K562 (cell line): ENCODE measurements around the gene SLC20A1. TPM values are rescaled to one million over a fixed set of nuclear protein-coding genes. Genes with fewer than 3 reads are reported as not detected.

Experiments used
- CEBPG ChIP-seq, 3 experiments: fragments of 200-800 bp in 1 of 3; sonication (Bioruptor generic) in 1 of 3; sonication (generic) in 1 of 3; formaldehyde crosslinking in 1 of 3; IDR thresholded peaks in 2 of 3; conservative IDR thresholded peaks in 1 of 3; 2 replicates each; pipeline versions ENCODE4 v1.6.1 to v1.8.0; 2016 to 2022; ENCODE audit warnings: missing compliant biosample characterization in 2 of 3, missing genetic modification characterization in 2 of 3, mild to moderate bottlenecking in 1 of 3, missing genetic modification reagents in 1 of 3
- CHD4 ChIP-seq: fragments of 200-600 bp; sonication (generic); IDR thresholded peaks from 3 replicates; pipeline ENCODE4 v1.6.1; 2012; ENCODE audit warnings: low read depth, mild to moderate bottlenecking, mixed read lengths, low read length, inconsistent platforms; ENCODE audit not compliant: insufficient read depth, insufficient replicate concordance, poor library complexity, severe bottlenecking
- ETV1 ChIP-seq: fragments of 450-650 bp; conservative IDR thresholded peaks from 2 replicates; pipeline ENCODE4 v1.6.1; 2016; ENCODE audit warnings: missing genetic modification characterization, control low read depth, low read depth, missing compliant biosample characterization
- FOXA3 ChIP-seq, 2 experiments: fragments of 450-650 bp in 1 of 2; sonication (generic) in 1 of 2; formaldehyde crosslinking; IDR thresholded peaks in 1 of 2; conservative IDR thresholded peaks in 1 of 2; 2 replicates each; pipeline versions ENCODE4 v1.4.0 to v1.8.0; 2020 to 2022; ENCODE audit warnings: mild to moderate bottlenecking in 2 of 2, missing genetic modification reagents in 1 of 2
- FOXK1 ChIP-seq: sonication (generic); formaldehyde crosslinking; IDR thresholded peaks from 2 replicates; pipeline ENCODE4 v1.8.0; 2022; ENCODE audit warnings: missing genetic modification reagents, mild to moderate bottlenecking, borderline replicate concordance
- HNRNPLL ChIP-seq: fragments of 200-400 bp; formaldehyde crosslinking; IDR thresholded peaks from 2 replicates; pipeline ENCODE4 v1.6.1; 2017; ENCODE audit warnings: low read length, low read depth, mild to moderate bottlenecking; ENCODE audit not compliant: poor library complexity, severe bottlenecking
- MCM3 ChIP-seq: fragments of 450-650 bp; IDR thresholded peaks from 2 replicates; pipeline ENCODE4 v1.6.1; 2016
- NCOA4 ChIP-seq: fragments of 450-650 bp; IDR thresholded peaks from 2 replicates; pipeline ENCODE4 v1.6.1; 2018; ENCODE audit warnings: mild to moderate bottlenecking; ENCODE audit not compliant: partially characterized antibody
- POLR2AphosphoS2 ChIP-seq: IDR thresholded peaks from 2 replicates; pipeline ENCODE4 v1.6.1; 2012; ENCODE audit warnings: low read length, improper control_type of control experiment
- PTBP1 ChIP-seq: fragments of 200-400 bp; formaldehyde crosslinking; IDR thresholded peaks from 2 replicates; pipeline ENCODE4 v1.6.1; 2017; ENCODE audit warnings: low read depth, low read length
- SMAD2 ChIP-seq: fragments of 150-350 bp; IDR thresholded peaks from 2 replicates; pipeline ENCODE4 v1.6.1; 2014; ENCODE audit warnings: low read depth, mild to moderate bottlenecking, low read length
- SP2 ChIP-seq: IDR thresholded peaks from 2 replicates; pipeline ENCODE4 v1.6.1; 2011; ENCODE audit warnings: mild to moderate bottlenecking, low read depth, low read length, moderate library complexity; ENCODE audit not compliant: poor library complexity, severe bottlenecking; ENCODE audit errors: extremely low read depth
- XRCC3 ChIP-seq: fragments of 450-650 bp; IDR thresholded peaks from 2 replicates; pipeline ENCODE4 v1.6.1; 2017; ENCODE audit warnings: mild to moderate bottlenecking, moderate library complexity
- polyA plus RNA-seq, 8 experiments: library from polyadenylated mRNA; depleted of rRNA in 4 of 8; stranded (reverse) in 5 of 8; unstranded in 3 of 8; fragments of >200 nt; fragmentation: Nextera tagmentation in 2 of 8; fragmentation: Illumina TruSeq in 1 of 8; extraction: Ambion mirVana in 2 of 8; extraction: Trizol in 1 of 8; gene quantifications; 2 replicates each; pipeline versions ENCODE4 v1.2.1 to v1.2.3, GENCODE V29; 2011 to 2014; ENCODE audit warnings: inconsistent platforms in 1 of 8, missing spikeins in 1 of 8
- total RNA-seq, 7 experiments: library from RNA; depleted of rRNA in 6 of 7; stranded (reverse); fragments of >200 nt in 6 of 7; fragmentation: Illumina TruSeq in 2 of 7; extraction: Trizol in 2 of 7; gene quantifications; 2 replicates each; pipeline versions ENCODE4 v1.2.1 to v1.2.3, GENCODE V29; 2011 to 2021; ENCODE audit warnings: low replicate concordance in 1 of 7
- TF ChIP-seq, protein P1 (sequence below): fragments of 200-600 bp; sonication (generic); IDR thresholded peaks from one replicate; pipeline ENCODE4 v1.6.1; 2012; ENCODE audit warnings: mild to moderate bottlenecking, low read depth, low read length, inconsistent platforms

The SLC20A1 gene
- total and polyA plus RNA-seq, 9 of the 15 experiments (the other 6 are each of a cell fraction or from before 2014, with no cell fraction given) = 53.8 to 150 (median 74.7) TPM

DNA sequence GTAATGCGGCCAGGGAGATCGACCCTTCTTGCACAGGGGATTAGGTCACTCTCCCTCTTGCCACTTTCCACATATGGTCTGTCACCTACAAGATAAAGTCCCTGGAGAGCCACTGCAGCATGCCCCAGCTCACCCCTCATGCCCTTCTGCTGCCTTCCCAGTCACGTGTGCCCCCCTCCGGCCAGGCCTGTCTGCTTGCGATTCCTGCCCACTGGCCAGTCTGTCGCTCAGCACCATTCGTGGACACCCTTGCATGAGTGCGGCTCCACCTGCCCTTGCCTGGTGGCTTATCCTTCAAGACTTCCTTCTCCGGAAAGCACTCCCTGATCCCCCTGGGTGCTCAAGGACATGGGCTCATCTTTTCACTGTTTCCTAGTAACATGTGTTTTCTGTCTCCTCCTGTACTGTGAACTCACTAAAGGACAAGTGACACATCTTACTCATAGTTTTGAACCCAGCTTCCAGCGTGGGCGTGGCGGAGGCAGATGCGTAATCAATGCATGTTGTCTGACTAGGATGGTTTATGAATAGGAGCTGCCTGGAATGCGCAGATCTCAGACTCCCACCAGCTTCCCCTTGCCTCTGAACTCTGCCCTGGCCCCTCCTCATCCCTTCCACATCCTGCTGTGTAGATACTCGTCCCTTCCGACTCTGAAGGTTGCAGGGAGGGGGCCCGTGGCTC is 67.3 kb downstream of the SLC20A1 start (continued):
- TF ChIP-seq FOXK1 = no peak
- 0 out of 4 replicates have a peak, but pooled peaks of 1 of the 2 experiments have one; percentile 27 for TF ChIP-seq FOXA3 (CRISPR knock-in tag; conservative IDR thresholded peaks at IDR 0.05 in 1 of 2, IDR thresholded peaks at IDR 0.05 in 1 of 2)
- no peak for TF ChIP-seq ETV1 (tag)
- peak; percentile 98 for TF ChIP-seq HNRNPLL
- no peak for TF ChIP-seq PTBP1
- no peak for TF ChIP-seq NCOA4
- no peak for TF ChIP-seq MCM3
- TF ChIP-seq POLR2AphosphoS2 = no peak
- TF ChIP-seq XRCC3 = no peak
- TF ChIP-seq SP2 = no peak
- no peak for TF ChIP-seq SMAD2
- no peak for TF ChIP-seq CHD4
- TF ChIP-seq, protein P1, sequence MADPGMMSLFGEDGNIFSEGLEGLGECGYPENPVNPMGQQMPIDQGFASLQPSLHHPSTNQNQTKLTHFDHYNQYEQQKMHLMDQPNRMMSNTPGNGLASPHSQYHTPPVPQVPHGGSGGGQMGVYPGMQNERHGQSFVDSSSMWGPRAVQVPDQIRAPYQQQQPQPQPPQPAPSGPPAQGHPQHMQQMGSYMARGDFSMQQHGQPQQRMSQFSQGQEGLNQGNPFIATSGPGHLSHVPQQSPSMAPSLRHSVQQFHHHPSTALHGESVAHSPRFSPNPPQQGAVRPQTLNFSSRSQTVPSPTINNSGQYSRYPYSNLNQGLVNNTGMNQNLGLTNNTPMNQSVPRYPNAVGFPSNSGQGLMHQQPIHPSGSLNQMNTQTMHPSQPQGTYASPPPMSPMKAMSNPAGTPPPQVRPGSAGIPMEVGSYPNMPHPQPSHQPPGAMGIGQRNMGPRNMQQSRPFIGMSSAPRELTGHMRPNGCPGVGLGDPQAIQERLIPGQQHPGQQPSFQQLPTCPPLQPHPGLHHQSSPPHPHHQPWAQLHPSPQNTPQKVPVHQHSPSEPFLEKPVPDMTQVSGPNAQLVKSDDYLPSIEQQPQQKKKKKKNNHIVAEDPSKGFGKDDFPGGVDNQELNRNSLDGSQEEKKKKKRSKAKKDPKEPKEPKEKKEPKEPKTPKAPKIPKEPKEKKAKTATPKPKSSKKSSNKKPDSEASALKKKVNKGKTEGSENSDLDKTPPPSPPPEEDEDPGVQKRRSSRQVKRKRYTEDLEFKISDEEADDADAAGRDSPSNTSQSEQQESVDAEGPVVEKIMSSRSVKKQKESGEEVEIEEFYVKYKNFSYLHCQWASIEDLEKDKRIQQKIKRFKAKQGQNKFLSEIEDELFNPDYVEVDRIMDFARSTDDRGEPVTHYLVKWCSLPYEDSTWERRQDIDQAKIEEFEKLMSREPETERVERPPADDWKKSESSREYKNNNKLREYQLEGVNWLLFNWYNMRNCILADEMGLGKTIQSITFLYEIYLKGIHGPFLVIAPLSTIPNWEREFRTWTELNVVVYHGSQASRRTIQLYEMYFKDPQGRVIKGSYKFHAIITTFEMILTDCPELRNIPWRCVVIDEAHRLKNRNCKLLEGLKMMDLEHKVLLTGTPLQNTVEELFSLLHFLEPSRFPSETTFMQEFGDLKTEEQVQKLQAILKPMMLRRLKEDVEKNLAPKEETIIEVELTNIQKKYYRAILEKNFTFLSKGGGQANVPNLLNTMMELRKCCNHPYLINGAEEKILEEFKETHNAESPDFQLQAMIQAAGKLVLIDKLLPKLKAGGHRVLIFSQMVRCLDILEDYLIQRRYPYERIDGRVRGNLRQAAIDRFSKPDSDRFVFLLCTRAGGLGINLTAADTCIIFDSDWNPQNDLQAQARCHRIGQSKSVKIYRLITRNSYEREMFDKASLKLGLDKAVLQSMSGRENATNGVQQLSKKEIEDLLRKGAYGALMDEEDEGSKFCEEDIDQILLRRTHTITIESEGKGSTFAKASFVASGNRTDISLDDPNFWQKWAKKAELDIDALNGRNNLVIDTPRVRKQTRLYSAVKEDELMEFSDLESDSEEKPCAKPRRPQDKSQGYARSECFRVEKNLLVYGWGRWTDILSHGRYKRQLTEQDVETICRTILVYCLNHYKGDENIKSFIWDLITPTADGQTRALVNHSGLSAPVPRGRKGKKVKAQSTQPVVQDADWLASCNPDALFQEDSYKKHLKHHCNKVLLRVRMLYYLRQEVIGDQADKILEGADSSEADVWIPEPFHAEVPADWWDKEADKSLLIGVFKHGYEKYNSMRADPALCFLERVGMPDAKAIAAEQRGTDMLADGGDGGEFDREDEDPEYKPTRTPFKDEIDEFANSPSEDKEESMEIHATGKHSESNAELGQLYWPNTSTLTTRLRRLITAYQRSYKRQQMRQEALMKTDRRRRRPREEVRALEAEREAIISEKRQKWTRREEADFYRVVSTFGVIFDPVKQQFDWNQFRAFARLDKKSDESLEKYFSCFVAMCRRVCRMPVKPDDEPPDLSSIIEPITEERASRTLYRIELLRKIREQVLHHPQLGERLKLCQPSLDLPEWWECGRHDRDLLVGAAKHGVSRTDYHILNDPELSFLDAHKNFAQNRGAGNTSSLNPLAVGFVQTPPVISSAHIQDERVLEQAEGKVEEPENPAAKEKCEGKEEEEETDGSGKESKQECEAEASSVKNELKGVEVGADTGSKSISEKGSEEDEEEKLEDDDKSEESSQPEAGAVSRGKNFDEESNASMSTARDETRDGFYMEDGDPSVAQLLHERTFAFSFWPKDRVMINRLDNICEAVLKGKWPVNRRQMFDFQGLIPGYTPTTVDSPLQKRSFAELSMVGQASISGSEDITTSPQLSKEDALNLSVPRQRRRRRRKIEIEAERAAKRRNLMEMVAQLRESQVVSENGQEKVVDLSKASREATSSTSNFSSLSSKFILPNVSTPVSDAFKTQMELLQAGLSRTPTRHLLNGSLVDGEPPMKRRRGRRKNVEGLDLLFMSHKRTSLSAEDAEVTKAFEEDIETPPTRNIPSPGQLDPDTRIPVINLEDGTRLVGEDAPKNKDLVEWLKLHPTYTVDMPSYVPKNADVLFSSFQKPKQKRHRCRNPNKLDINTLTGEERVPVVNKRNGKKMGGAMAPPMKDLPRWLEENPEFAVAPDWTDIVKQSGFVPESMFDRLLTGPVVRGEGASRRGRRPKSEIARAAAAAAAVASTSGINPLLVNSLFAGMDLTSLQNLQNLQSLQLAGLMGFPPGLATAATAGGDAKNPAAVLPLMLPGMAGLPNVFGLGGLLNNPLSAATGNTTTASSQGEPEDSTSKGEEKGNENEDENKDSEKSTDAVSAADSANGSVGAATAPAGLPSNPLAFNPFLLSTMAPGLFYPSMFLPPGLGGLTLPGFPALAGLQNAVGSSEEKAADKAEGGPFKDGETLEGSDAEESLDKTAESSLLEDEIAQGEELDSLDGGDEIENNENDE = no peak
- TF ChIP-seq CEBPG (CRISPR knock-in tag; IDR thresholded peaks at IDR 0.05) = no peak
- no peak for TF ChIP-seq CEBPG (tag; conservative IDR thresholded peaks at IDR 0.05 in 1 of 2, IDR thresholded peaks at IDR 0.05 in 1 of 2)
